ENCODE measurements around the gene COLGALT1.
"Not testable (repeated sequence)": the region's sequence is repeated elsewhere in the genome, so short reads cannot be mapped to it uniquely, and the experiment has no call there.

COLGALT1 gene

GRCh38 chr19:17562561-17562960, 7.1 kb downstream of the COLGALT1 start:
- no peak for DNase-seq

GRCh38 chr19:17564781-17565180, 9.3 kb downstream of the COLGALT1 start:
- DNase-seq = no peak

- DNase-seq = no peak
Observed at GRCh38 chr19:17565611-17566010, 10.2 kb downstream of the COLGALT1 start.

GRCh38 chr19:17567940-17568339, 12.5 kb downstream of the COLGALT1 start:
- no peak for DNase-seq

- DNase-seq = not testable (repeated sequence)
Observed at GRCh38 chr19:17570291-17570690, 14.8 kb downstream of the COLGALT1 start.

GRCh38 chr19:17570791-17571190, 15.3 kb downstream of the COLGALT1 start:
- peak in 1 of 3 experiments; percentile 56 for DNase-seq

GRCh38 chr19:17572638-17573037, 17.2 kb downstream of the COLGALT1 start:
- no peak for DNase-seq

GRCh38 chr19:17575871-17576757, 20.7 kb downstream of the COLGALT1 start:
- no peak for DNase-seq

GRCh38 chr19:17576758-17577456, 21.5 kb downstream of the COLGALT1 start:
- DNase-seq = peak in 1 of 3 experiments; percentile 5

GRCh38 chr19:17577457-17578097, 22.1 kb downstream of the COLGALT1 start:
- no peak for DNase-seq

- peak in 2 of 3 experiments; percentile 34 to 65 for DNase-seq
Observed at GRCh38 chr19:17579661-17580244, 24.3 kb downstream of the COLGALT1 start.

GRCh38 chr19:17580470-17581144, 25.2 kb downstream of the COLGALT1 start:
- no peak for DNase-seq

- DNase-seq = no peak
Observed at GRCh38 chr19:17581211-17581874, 25.9 kb downstream of the COLGALT1 start.

GRCh38 chr19:17582613-17583012, 27.2 kb downstream of the COLGALT1 start:
- no peak for DNase-seq

- no peak for DNase-seq
Observed at GRCh38 chr19:17584132-17584531, 28.7 kb downstream of the COLGALT1 start.

GRCh38 chr19:17585395-17585794, 29.9 kb downstream of the COLGALT1 start:
- not testable (repeated sequence) for DNase-seq

GRCh38 chr19:17590866-17591265, 35.4 kb downstream of the COLGALT1 start:
- DNase-seq = no peak

GRCh38 chr19:17594296-17594695, 38.8 kb downstream of the COLGALT1 start:
- not testable (repeated sequence) for DNase-seq

GRCh38 chr19:17598063-17598462, 42.6 kb downstream of the COLGALT1 start:
- DNase-seq = not testable (repeated sequence)

GRCh38 chr19:17598953-17599352, 43.5 kb downstream of the COLGALT1 start:
- DNase-seq = no peak

- DNase-seq = no peak
Observed at GRCh38 chr19:17599780-17600179, 44.3 kb downstream of the COLGALT1 start.

GRCh38 chr19:17601683-17602082, 46.2 kb downstream of the COLGALT1 start:
- DNase-seq = no peak

Measured in NCI-H1417 (cell line).